ENCODE measurements around the gene SH3BP4. TPM values are rescaled to one million over a fixed set of nuclear protein-coding genes. Genes with fewer than 3 reads are reported as not detected.

SH3BP4 gene
- total RNA-seq, 1 donor from 2014 or later, result 20.2 TPM

GRCh38 chr2:234967201-234967869, 15.5 kb downstream of the SH3BP4 start:
- no peak for DNase-seq (ENCODE audit: low read depth in 2 of 2)

- DNase-seq (ENCODE audit: low read depth in 2 of 2), result no peak
Observed at GRCh38 chr2:234967870-234968208, 16.0 kb downstream of the SH3BP4 start.

GRCh38 chr2:234968631-234969305, 17.0 kb downstream of the SH3BP4 start:
- DNase-seq (ENCODE audit: low read depth in 2 of 2), result no peak

- no peak for DNase-seq (ENCODE audit: low read depth in 2 of 2)
Observed at GRCh38 chr2:234969306-234970098, 17.7 kb downstream of the SH3BP4 start.

- DNase-seq (ENCODE audit: low read depth in 2 of 2), result no peak
Observed at GRCh38 chr2:234970099-234970440, 18.3 kb downstream of the SH3BP4 start.

GRCh38 chr2:234970477-234970882, 18.7 kb downstream of the SH3BP4 start:
- peak; percentile 50 to 75 for DNase-seq (ENCODE audit: low read depth in 2 of 2)

- no peak for DNase-seq (ENCODE audit: low read depth in 2 of 2)
Observed at GRCh38 chr2:234971496-234971895, 19.7 kb downstream of the SH3BP4 start.

- no peak for DNase-seq (ENCODE audit: low read depth in 2 of 2)
Observed at GRCh38 chr2:234973008-234973407, 21.2 kb downstream of the SH3BP4 start.

- peak in 1 of 2 donors; percentile 82 for DNase-seq (ENCODE audit: low read depth in 2 of 2)
Observed at GRCh38 chr2:234974501-234975385, 22.9 kb downstream of the SH3BP4 start.

GRCh38 chr2:234975611-234976010, 23.8 kb downstream of the SH3BP4 start:
- DNase-seq (ENCODE audit: low read depth in 2 of 2), result no peak

- no peak for DNase-seq (ENCODE audit: low read depth in 2 of 2)
Observed at GRCh38 chr2:234976479-234977227, 24.8 kb downstream of the SH3BP4 start.

GRCh38 chr2:234977228-234977679, 25.4 kb downstream of the SH3BP4 start:
- no peak for DNase-seq (ENCODE audit: low read depth in 2 of 2)

GRCh38 chr2:234978466-234979203, 26.8 kb downstream of the SH3BP4 start:
- DNase-seq (ENCODE audit: low read depth in 2 of 2), result peak; percentile 38 to 64

- DNase-seq (ENCODE audit: low read depth in 2 of 2), result peak; percentile 90 to 92
Observed at GRCh38 chr2:234979204-234980167, 27.7 kb downstream of the SH3BP4 start.

GRCh38 chr2:234980451-234981187, 28.8 kb downstream of the SH3BP4 start:
- DNase-seq (ENCODE audit: low read depth in 2 of 2), result peak; percentile 67 to 80

GRCh38 chr2:234981197-234982095, 29.6 kb downstream of the SH3BP4 start:
- DNase-seq (ENCODE audit: low read depth in 2 of 2), result peak; percentile 92 to 99
